IMR-90 (cell line): ENCODE data around the gene CCNL2. TPM values are rescaled to one million over a fixed set of nuclear protein-coding genes. Genes with fewer than 3 reads are reported as not detected.

Source experiments
- ATAC-seq: fragments of 200-7000 bp; cut with Tn5 transposase; 2 replicates; pipeline ENCODE4 v1.9.1; 2020; ENCODE audit warnings: low read depth, mild to moderate bottlenecking, moderate library complexity
- BruUV-seq: library from RNA; stranded (reverse); fragments of 400-500 nt; replicated peaks from 2 replicates; lab custom pipeline; 2021; lab: Mats Ljungman, UMichigan
- CTCF ChIA-PET: fragments of 300-600 bp; formaldehyde crosslinking; extraction: SDS; loops from one replicate; lab custom pipeline; 2021; ENCODE audit warnings: antibody characterized with exemption; lab: Yijun Ruan, JAX
- POLR2A ChIA-PET: fragments of 300-600 bp; sonication (Branson Sonifier 250); formaldehyde crosslinking; loops from one replicate; lab custom pipeline; 2022; ENCODE audit warnings: antibody characterized with exemption; ENCODE audit not compliant: unreplicated experiment; lab: Charles Lee
- DNase-seq: peaks from one replicate; pipeline ENCODE4 v3.0.0; 2013
- H2AFZ ChIP-seq: replicated peaks from 2 replicates; pipeline ENCODE3; 2013; ENCODE audit warnings: low read length, mild to moderate bottlenecking; ENCODE audit not compliant: poor library complexity
- H2AK5ac ChIP-seq: 2 replicates; pipeline ENCODE4 v1.6.1; 2013; ENCODE audit warnings: low read depth, low read length, inconsistent platforms
- H2AK9ac ChIP-seq: replicated peaks from 2 replicates; pipeline ENCODE3; 2013; ENCODE audit warnings: mild to moderate bottlenecking, low read depth, low read length, moderate library complexity; ENCODE audit not compliant: poor library complexity
- H2BK120ac ChIP-seq: 2 replicates; pipeline ENCODE4 v1.6.1; 2013; ENCODE audit warnings: low read depth, low read length, inconsistent platforms
- H2BK15ac ChIP-seq: 3 replicates; pipeline ENCODE4 v1.6.1; 2013; ENCODE audit warnings: low read depth, low read length, inconsistent platforms
- H2BK20ac ChIP-seq: 2 replicates; pipeline ENCODE4 v1.6.1; 2013; ENCODE audit warnings: low read depth, mild to moderate bottlenecking, inconsistent platforms, low read length, moderate library complexity
- H2BK5ac ChIP-seq: 2 replicates; pipeline ENCODE4 v1.6.1; 2013; ENCODE audit warnings: mild to moderate bottlenecking, low read depth, low read length, inconsistent platforms; ENCODE audit not compliant: poor library complexity, severe bottlenecking
- H3K14ac ChIP-seq: replicated peaks from 2 replicates; pipeline ENCODE4 v1.6.1; 2013; ENCODE audit warnings: low read depth, low read length, inconsistent platforms
- H3K18ac ChIP-seq: 2 replicates; pipeline ENCODE4 v1.6.1; 2013; ENCODE audit warnings: low read depth, low read length, control low read depth
- H3K23ac ChIP-seq: 2 replicates; pipeline ENCODE4 v1.6.1; 2013; ENCODE audit warnings: low read depth, low read length, inconsistent platforms
- H3K27ac ChIP-seq: 2 replicates; pipeline ENCODE4 v1.5.1; 2013; ENCODE audit warnings: mild to moderate bottlenecking, control low read depth, low read length; ENCODE audit not compliant: insufficient read depth
- H3K27me3 ChIP-seq: 2 replicates; pipeline ENCODE4 v1.6.1; 2013; ENCODE audit warnings: low read length; ENCODE audit not compliant: control insufficient read depth, insufficient read depth
- H3K36me3 ChIP-seq: 2 replicates; pipeline ENCODE4 v1.6.1; 2013; ENCODE audit warnings: low read length, mixed read lengths; ENCODE audit not compliant: control insufficient read depth, insufficient read depth
- H3K4ac ChIP-seq: 2 replicates; pipeline ENCODE4 v1.6.1; 2013; ENCODE audit warnings: low read depth, low read length, inconsistent platforms
- H3K4me1 ChIP-seq: 2 replicates; pipeline ENCODE4 v1.6.1; 2013; ENCODE audit warnings: low read length, mixed read lengths; ENCODE audit not compliant: control insufficient read depth, insufficient read depth
- H3K4me2 ChIP-seq: 2 replicates; pipeline ENCODE4 v1.6.1; 2013; ENCODE audit warnings: low read depth, mild to moderate bottlenecking, control low read depth, low read length, moderate library complexity
- H3K4me3 ChIP-seq: 2 replicates; pipeline ENCODE4 v1.5.1; 2013; ENCODE audit warnings: low read depth, mild to moderate bottlenecking, control low read depth, low read length, moderate library complexity; ENCODE audit not compliant: insufficient read depth
- H3K56ac ChIP-seq: 2 replicates; pipeline ENCODE4 v1.6.1; 2013; ENCODE audit warnings: low read length, inconsistent platforms; ENCODE audit not compliant: insufficient read depth; ENCODE audit errors: extremely low read depth
- H3K79me1 ChIP-seq, 2 experiments: 2 replicates each; pipeline ENCODE4 v1.6.1; 2013; ENCODE audit warnings: low read length in 2 of 2, inconsistent platforms in 1 of 2, low read depth in 1 of 2
- H3K9ac ChIP-seq: 2 replicates; pipeline ENCODE4 v1.6.1; 2013; ENCODE audit warnings: low read depth, low read length, control low read depth
- H3K9me1 ChIP-seq: 2 replicates; pipeline ENCODE4 v1.6.1; 2013; ENCODE audit warnings: low read length, inconsistent platforms; ENCODE audit not compliant: insufficient read depth
- H3K9me3 ChIP-seq: 2 replicates; pipeline ENCODE4 v1.6.1; 2013; ENCODE audit warnings: low read length; ENCODE audit not compliant: control insufficient read depth, insufficient read depth
- H4K20me1 ChIP-seq: 2 replicates; pipeline ENCODE4 v1.6.1; 2013; ENCODE audit warnings: low read length, inconsistent platforms; ENCODE audit not compliant: insufficient read depth
- H4K5ac ChIP-seq: 2 replicates; pipeline ENCODE4 v1.6.1; 2013; ENCODE audit warnings: mild to moderate bottlenecking, low read depth, low read length, control low read depth
- H4K8ac ChIP-seq, 2 experiments: 2 replicates each; pipeline ENCODE4 v1.6.1; 2013; ENCODE audit warnings: low read depth in 2 of 2, low read length in 2 of 2, control low read depth in 1 of 2, inconsistent platforms in 1 of 2
- H4K91ac ChIP-seq: 2 replicates; pipeline ENCODE4 v1.6.1; 2013; ENCODE audit warnings: low read depth, low read length, inconsistent platforms; ENCODE audit not compliant: insufficient read depth
- BHLHE40 ChIP-seq: fragments of 150-350 bp; IDR thresholded peaks from 2 replicates; pipeline ENCODE4 v1.6.1; 2016; ENCODE audit warnings: mild to moderate bottlenecking, low read depth, low read length
- CEBPB ChIP-seq: IDR thresholded peaks from 2 replicates; pipeline ENCODE4 v1.6.1; 2012; ENCODE audit warnings: low read depth, low read length, improper control_type of control experiment
- CHD1 ChIP-seq: IDR thresholded peaks from 2 replicates; pipeline ENCODE4 v1.6.1; 2012; ENCODE audit warnings: low read depth, low read length, improper control_type of control experiment
- CTCF ChIP-seq: conservative IDR thresholded peaks from 2 replicates; pipeline ENCODE4 v1.5.1; 2012; ENCODE audit warnings: mild to moderate bottlenecking, low read depth, low read length, improper control_type of control experiment
- ELK1 ChIP-seq: fragments of 150-350 bp; IDR thresholded peaks from 2 replicates; pipeline ENCODE4 v1.6.1; 2016; ENCODE audit warnings: low read depth, mild to moderate bottlenecking, low read length, moderate library complexity, borderline replicate concordance
- FOS ChIP-seq: fragments of 150-350 bp; IDR thresholded peaks from 2 replicates; pipeline ENCODE4 v1.6.1; 2016; ENCODE audit warnings: low read depth, low read length
- MAFK ChIP-seq: IDR thresholded peaks from 2 replicates; pipeline ENCODE4 v1.6.1; 2012; ENCODE audit warnings: low read depth, low read length, improper control_type of control experiment
- MXI1 ChIP-seq: IDR thresholded peaks from 2 replicates; pipeline ENCODE4 v1.6.1; 2012; ENCODE audit warnings: low read depth, mild to moderate bottlenecking, low read length, moderate library complexity, borderline replicate concordance
- NFE2L2 ChIP-seq: fragments of 150-350 bp; IDR thresholded peaks from 2 replicates; pipeline ENCODE4 v1.6.1; 2016; ENCODE audit warnings: low read depth, mild to moderate bottlenecking, low read length
- POLR2A ChIP-seq: IDR thresholded peaks from 2 replicates; pipeline ENCODE4 v1.6.1; 2012; ENCODE audit warnings: mild to moderate bottlenecking, low read depth, low read length
- RAD21 ChIP-seq: IDR thresholded peaks from 2 replicates; pipeline ENCODE4 v1.6.1; 2012; ENCODE audit warnings: low read length, improper control_type of control experiment
- RFX5 ChIP-seq: IDR thresholded peaks from 2 replicates; pipeline ENCODE4 v1.8.0; 2012; ENCODE audit warnings: low read depth, mild to moderate bottlenecking, low read length, moderate library complexity
- SMC3 ChIP-seq: fragments of 150-350 bp; IDR thresholded peaks from 2 replicates; pipeline ENCODE4 v1.6.1; 2016; ENCODE audit warnings: low read depth, mild to moderate bottlenecking, antibody characterized with exemption, low read length, moderate library complexity
- WGBS, 2 experiments: methylation state at CpG; one replicate each; pipeline versions ENCODE4 v1.1.5 to v1.1.7; 2013; ENCODE audit warnings: missing lambda C conversion rate in 2 of 2; ENCODE audit not compliant: insufficient read length in 1 of 2; ENCODE audit errors: extremely low coverage in 2 of 2; 5-methylcytosine and 5-hydroxymethylcytosine counted together
- dilution Hi-C: fragments of 300-500 bp; cut with HindIII; formaldehyde crosslinking; loops from one replicate; pipeline ENCODE4 v1.14.3; 2018; ENCODE audit warnings: low sequenced_read_pairs; ENCODE audit not compliant: unreplicated experiment
- in situ Hi-C: fragments of 300-500 bp; cut with MboI; formaldehyde crosslinking; loops from 3 replicates; pipeline ENCODE4 v1.14.3; 2019; ENCODE audit warnings: low sequenced_read_pairs, inconsistent platforms, mixed read lengths
- intact Hi-C: fragments of 100-400 bp; cut with micrococcal nuclease; formaldehyde crosslinking; loops from 2 replicates; pipeline ENCODE4 v1.10.0; 2022
- polyA plus RNA-seq, 3 experiments: library from polyadenylated mRNA; depleted of rRNA; stranded (reverse); fragments of >200 nt; gene quantifications; 2 replicates each; pipeline ENCODE4 v1.2.3, GENCODE V29; 2012; ENCODE audit warnings: low replicate concordance in 1 of 3
- total RNA-seq: library from RNA; depleted of rRNA; stranded (reverse); fragments of >200 nt; gene quantifications from 2 replicates; pipeline ENCODE4 v1.2.3, GENCODE V29; 2012

Gene CCNL2
- total and polyA plus RNA-seq, 2 of the 4 experiments (the other 2 are of a cell fraction) = 53.9 to 239 TPM

- no peak for TF ChIP-seq SMC3
Observed at GRCh38 chr1:1345384-1345783, 53.8 kb downstream of the CCNL2 start (continued).

- Histone ChIP-seq H3K9me1 (peaks cover 13% of the 10 kb centered on the region), H3K27me3 (no peaks in the 10 kb centered on the region), H3K36me3 (peaks cover 18% of the 10 kb centered on the region), H2BK15ac (no peak overlapping the region), H2AK9ac (peak overlapping the region; percentile 87), H3K9me3 (no peaks in the 10 kb centered on the region), H3K4me2 (no peak overlapping the region; the same call in 1 of the 2 replicates), H2BK5ac (peak overlapping the region; percentile 72), H3K4ac (no peak overlapping the region; the same call in 1 of the 2 replicates), H3K27ac (peak overlapping the region; percentile 10; the same call in 1 of the 2 replicates), H4K91ac (0 out of 2 replicates have a peak overlapping the region, but pooled peaks have one; percentile 26), H2AK5ac (peak overlapping the region; percentile 73), H3K56ac (no peak overlapping the region), H3K4me1 (peaks cover 30% of the 10 kb centered on the region), H4K20me1 (peaks cover 67% of the 10 kb centered on the region), H3K14ac (no peak overlapping the region), H3K9ac (no peak overlapping the region), H3K79me1 (peaks cover 12 to 70% of the 10 kb centered on the region in 2 experiments), H3K4me3 (no peak overlapping the region), H4K5ac (no peak overlapping the region), H4K8ac (peak overlapping the region in 1 of 2 experiments; percentile 40; a peak in 1 of 4 replicates), H2AFZ (peak overlapping the region; percentile 63), H2BK120ac (peak overlapping the region; percentile 40; the same call in 1 of the 2 replicates), H3K23ac (no peak overlapping the region; the same call in 1 of the 2 replicates), H2BK20ac (no peak overlapping the region), H3K18ac (no peak overlapping the region)
- no TSS peak for BruUV-seq
- in situ Hi-C loops = no loop called here
- ATAC-seq (no peak), DNase-seq (peak; percentile 69)
- intact Hi-C loops = no loop called here
- CTCF ChIA-PET = interaction anchor here (0.5 kb wide), 1 partner anchor 76 kb away, joined by 3 read pairs; no protein-coding TSS in a partner anchor
- dilution Hi-C loops = no loop called here
- POLR2A ChIA-PET = no interaction called here
- WGBS, 2 experiments = 58% methylated on average over 2 of the region's 15 CpGs; no CpG with 5 or more reads in 1 of the 2 experiments
- TF ChIP-seq BHLHE40 (0 out of 2 replicates have a peak, but pooled peaks have one; percentile 16), CHD1 (no peak), MXI1 (no peak), SMC3 (no peak), POLR2A (no peak), MAFK (no peak), RFX5 (no peak), ELK1 (no peak), RAD21 (peak; percentile 18; the same call in 1 of the 2 replicates), CTCF (peak; percentile 30; the same call in 1 of the 2 replicates), FOS (peak; percentile 82), NFE2L2 (no peak), CEBPB (no peak)
Observed at GRCh38 chr1:1344655-1345361, 54.3 kb downstream of the CCNL2 start.
